ENCODE measurements around the gene ZBTB2.

DNA sequence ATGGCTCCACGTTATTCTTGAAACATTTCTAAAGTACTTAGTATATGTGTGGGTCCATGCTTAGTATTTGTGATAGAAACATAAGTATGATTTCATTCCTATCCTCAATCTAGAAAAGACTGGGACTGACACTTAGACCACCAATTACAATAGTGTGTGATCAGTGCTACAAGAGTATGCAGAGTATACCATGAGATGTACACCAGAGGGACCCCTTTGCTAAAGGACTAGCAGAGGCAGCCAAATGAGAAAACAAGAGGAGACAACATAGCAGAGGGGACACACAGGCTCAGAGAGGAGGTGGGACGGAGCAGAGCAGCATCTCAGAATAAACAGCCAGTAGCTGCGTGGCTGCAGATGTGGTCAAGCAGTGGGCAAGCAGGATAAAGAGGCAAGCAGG lies 39.5 kb upstream of the ZBTB2 start:
- TF ChIP-seq HMGA2 (CRISPR knock-in tag; IDR thresholded peaks at IDR 0.05) (no peak), JUN (CRISPR knock-in tag; IDR thresholded peaks at IDR 0.05) (no peak), GABPB1 (CRISPR knock-in tag; IDR thresholded peaks at IDR 0.05) (no peak), TCF7 (CRISPR knock-in tag; IDR thresholded peaks at IDR 0.05; ENCODE audit: low read depth) (no peak), NFE2L1 (CRISPR knock-in tag; IDR thresholded peaks at IDR 0.05) (no peak), ZNF232 (CRISPR knock-in tag; IDR thresholded peaks at IDR 0.05) (no peak), SP1 (CRISPR knock-in tag; conservative IDR thresholded peaks at IDR 0.05) (no peak), ZNF121 (CRISPR knock-in tag; IDR thresholded peaks at IDR 0.05) (no peak), NR3C1 (CRISPR knock-in tag; conservative IDR thresholded peaks at IDR 0.05; ENCODE audit: low read depth) (no peak), ETV6 (CRISPR knock-in tag; IDR thresholded peaks at IDR 0.05) (no peak)
- TF ChIP-seq, protein P1, sequence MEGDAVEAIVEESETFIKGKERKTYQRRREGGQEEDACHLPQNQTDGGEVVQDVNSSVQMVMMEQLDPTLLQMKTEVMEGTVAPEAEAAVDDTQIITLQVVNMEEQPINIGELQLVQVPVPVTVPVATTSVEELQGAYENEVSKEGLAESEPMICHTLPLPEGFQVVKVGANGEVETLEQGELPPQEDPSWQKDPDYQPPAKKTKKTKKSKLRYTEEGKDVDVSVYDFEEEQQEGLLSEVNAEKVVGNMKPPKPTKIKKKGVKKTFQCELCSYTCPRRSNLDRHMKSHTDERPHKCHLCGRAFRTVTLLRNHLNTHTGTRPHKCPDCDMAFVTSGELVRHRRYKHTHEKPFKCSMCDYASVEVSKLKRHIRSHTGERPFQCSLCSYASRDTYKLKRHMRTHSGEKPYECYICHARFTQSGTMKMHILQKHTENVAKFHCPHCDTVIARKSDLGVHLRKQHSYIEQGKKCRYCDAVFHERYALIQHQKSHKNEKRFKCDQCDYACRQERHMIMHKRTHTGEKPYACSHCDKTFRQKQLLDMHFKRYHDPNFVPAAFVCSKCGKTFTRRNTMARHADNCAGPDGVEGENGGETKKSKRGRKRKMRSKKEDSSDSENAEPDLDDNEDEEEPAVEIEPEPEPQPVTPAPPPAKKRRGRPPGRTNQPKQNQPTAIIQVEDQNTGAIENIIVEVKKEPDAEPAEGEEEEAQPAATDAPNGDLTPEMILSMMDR (IDR thresholded peaks at IDR 0.05) = no peak
- TF ChIP-seq, protein P2, sequence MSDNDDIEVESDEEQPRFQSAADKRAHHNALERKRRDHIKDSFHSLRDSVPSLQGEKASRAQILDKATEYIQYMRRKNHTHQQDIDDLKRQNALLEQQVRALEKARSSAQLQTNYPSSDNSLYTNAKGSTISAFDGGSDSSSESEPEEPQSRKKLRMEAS (CRISPR knock-in tag; IDR thresholded peaks at IDR 0.05) = no peak
- TF ChIP-seq, protein P3, sequence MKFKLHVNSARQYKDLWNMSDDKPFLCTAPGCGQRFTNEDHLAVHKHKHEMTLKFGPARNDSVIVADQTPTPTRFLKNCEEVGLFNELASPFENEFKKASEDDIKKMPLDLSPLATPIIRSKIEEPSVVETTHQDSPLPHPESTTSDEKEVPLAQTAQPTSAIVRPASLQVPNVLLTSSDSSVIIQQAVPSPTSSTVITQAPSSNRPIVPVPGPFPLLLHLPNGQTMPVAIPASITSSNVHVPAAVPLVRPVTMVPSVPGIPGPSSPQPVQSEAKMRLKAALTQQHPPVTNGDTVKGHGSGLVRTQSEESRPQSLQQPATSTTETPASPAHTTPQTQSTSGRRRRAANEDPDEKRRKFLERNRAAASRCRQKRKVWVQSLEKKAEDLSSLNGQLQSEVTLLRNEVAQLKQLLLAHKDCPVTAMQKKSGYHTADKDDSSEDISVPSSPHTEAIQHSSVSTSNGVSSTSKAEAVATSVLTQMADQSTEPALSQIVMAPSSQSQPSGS (CRISPR knock-in tag; IDR thresholded peaks at IDR 0.05; ENCODE audit: borderline replicate concordance, low read depth) = no peak
